CD1c-positive myeloid dendritic cell (primary cell): Measurements from ENCODE around the gene ROCK2.
"Not testable (repeated sequence)": the region's sequence is repeated elsewhere in the genome, so short reads cannot be mapped to it uniquely, and the experiment has no call there.

Source experiments
- DNase-seq: peaks from one replicate; pipeline ENCODE4 v3.0.0-alpha.2; 2016; ENCODE audit errors: extremely low spot score

ROCK2 gene

DNA sequence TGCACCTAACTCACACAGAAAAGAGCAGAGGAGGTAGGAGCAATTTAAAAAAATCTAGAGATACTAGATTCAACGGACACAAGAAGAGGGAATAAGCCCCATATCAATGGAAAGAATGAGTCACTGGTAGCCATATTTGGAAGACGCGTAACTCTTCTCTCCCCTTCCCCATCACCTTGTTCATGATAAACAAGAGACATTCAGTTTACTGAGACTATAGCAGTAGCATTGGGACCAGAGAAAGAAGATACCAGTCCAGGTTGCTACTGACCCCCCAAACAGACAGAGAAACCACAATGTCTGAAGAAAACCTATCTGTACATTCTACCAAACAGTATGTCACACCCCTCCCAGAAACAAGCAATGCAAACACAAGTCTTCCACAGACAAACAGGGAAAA lies 108.1 kb downstream of the ROCK2 start:
- DNase-seq, result no peak

DNA sequence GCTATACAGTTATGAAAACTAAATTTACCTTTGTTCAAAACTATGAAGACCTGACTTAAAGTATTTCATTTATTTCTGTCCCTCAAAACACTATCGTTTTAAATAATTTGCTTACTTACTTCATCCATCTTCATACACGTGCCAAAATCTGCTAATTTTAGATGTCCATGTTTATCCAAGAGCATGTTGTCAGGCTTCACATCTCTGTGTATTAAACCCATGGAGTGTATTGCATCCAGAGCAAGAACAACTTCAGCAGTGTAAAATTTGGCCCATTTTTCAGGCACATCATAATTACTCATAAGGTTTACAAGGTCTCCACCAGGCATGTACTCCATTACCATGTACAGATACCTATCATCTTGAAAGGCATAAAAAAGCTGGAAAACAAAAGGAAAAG lies 108.9 kb downstream of the ROCK2 start:
- DNase-seq, result no peak

DNA sequence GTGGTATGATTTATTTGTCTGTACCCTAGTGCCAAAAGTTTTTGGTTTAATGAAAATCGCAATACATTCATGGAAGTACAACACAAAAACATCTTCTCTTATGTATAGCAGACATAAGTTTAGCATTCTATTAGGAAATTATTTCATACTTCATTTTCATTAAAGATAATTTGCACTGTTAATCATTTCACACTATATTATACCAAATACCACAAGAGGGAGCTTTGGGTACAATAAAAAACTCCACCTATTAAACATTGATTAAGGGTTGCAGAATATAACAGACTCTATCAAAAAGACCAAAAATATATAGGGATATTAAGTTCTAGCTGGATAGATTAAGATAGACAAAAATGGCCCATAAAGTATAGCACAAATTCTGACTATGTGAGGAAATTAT lies 110.1 kb downstream of the ROCK2 start:
- no peak for DNase-seq

DNA sequence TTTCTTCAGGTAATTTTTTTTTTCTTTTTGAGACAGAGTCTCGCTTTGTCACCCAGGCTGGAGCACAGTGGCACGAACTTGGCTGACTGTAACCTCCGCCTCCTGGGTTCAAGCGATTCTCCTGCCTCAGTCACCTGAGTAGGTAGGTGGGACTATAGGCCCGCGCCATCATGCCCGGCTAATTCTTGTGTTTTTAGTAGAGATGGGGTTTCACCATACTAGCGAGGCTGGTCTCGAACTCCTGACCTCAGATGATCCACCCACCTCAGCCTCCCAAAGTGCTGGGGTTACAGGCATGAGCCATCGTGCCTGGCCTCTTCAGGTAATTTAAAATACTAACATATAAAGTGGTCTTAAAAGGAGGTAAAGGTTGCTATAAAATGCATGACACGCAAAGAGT lies 113.2 kb downstream of the ROCK2 start:
- DNase-seq, result not testable (repeated sequence)

DNA sequence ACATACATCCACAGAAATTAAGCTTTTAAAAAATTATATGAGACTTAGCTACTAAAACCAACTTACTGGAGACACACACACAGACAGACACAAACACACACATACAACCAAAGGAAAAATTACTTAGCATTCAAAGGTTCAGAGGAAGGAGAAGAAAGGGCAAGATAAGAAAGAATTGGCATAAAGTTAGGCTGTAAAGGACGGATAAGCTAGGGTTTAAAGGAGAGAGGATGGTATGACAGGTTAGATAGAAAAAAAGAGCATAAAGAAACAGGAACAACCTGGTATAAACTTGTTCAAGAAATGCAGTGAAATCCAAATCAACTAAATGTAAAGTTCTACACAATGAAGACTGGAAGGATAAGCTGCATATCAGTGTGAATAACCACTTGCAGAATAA lies 115.7 kb downstream of the ROCK2 start:
- no peak for DNase-seq

DNA sequence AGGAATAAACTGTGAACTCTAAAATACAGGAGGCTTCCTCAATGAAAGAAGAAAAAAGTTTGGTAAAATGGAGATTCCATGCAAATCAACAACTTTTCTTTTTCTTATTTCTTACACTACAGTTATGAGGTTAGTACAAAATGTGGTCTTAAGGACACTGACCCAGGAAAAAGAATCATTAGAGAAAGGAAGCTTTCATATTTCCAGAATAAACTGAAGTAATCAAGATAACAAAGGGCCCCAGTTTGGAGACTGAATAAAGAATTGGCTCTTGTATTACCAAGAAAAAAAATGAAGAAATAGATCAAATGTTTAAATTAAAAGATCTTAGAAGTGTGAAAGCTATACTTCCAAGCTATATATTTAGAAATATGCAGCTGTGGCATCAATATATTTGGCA lies 116.8 kb downstream of the ROCK2 start:
- no peak for DNase-seq

DNA sequence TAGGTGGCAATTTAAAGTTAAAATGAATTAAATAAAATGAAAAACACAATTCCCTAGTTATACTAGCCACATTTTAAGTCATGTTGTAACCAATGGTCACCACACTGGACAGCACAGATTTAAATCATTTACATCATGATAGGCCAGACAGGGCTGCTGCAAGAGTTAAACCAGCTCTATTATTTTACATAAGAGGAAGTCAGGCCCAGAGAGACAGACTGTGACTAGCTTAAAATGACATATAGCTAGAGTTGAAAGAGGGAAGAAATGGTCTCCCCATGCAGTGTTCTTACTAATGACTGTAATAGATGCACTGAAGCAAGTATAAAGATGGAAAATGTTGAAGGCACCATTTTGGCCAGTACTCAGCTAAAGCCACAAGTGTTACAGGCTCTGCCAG lies 119.5 kb downstream of the ROCK2 start:
- DNase-seq, result peak; percentile 8

DNA sequence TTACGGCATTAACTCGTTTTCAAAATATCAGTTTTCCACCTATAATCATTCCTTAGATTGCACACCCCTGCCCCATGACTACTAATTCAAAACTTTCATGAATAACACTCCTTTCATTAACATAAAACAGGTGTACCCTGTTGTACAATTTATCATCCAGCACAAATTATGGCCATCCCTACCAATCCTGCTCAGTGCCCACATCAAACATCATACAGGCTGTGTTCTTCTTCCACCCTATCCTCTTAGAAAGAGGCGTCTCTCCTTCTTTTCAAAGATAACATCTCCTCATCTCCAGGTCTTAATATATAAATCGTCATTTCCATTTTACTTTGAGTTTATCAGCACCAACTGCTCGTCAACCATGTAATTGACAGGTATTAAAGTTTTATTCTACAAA lies 121.6 kb downstream of the ROCK2 start:
- DNase-seq, result no peak

DNA sequence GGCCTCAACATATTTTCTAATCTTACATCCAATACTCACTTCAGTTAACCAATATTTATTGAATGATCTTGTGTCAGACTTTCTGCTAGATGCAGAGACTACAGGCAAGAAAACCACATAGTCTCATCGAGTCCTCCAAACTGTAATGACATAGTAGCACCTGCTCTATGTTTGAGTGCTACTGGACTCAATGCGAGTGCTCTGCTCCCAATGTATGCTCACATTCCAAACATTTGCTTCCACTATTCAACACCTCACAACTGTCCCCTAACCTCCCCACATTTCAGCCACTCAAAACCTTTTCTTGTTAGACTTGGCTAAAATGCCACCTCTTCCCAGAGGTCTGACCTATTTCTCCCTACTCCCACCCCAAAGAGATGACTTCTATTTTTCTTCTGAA lies 124.0 kb downstream of the ROCK2 start:
- no peak for DNase-seq

DNA sequence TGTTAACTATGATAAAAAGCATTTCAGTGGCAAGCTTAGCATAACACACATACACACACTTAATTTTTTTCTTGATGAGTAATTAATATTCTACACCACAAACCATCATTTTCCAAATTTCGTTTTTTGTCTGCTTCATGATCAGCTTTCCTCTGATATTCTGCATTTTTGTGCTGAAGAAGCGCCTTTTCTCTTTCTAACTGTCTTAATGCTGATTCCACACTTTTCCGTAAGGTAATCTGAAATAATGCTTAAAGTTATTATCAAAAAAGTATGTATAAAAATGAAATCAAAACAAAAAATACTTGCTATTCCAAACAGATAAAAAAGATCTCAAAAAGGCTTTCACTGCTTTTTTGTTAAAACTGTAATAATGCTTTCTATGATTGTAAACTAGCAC lies 129.0 kb downstream of the ROCK2 start:
- no peak for DNase-seq

DNA sequence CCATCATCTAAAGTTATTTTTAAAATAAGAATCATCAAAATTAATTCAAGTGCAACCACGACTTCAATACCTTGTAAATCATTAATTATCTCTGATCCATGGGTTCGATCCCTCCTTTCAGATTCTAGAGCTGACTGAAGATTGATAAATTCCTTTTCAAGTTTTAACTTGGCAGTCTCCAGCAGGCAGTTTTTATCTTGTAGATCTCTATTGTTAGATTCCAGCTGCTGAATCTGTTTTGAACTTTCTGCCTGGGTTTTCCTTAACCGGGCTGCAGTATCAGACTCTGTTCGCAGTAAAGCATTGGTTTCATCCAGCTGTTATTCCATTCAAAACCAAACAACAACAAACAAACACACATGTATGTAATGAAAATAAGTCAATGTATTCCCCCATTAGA lies 129.7 kb downstream of the ROCK2 start:
- no peak for DNase-seq

DNA sequence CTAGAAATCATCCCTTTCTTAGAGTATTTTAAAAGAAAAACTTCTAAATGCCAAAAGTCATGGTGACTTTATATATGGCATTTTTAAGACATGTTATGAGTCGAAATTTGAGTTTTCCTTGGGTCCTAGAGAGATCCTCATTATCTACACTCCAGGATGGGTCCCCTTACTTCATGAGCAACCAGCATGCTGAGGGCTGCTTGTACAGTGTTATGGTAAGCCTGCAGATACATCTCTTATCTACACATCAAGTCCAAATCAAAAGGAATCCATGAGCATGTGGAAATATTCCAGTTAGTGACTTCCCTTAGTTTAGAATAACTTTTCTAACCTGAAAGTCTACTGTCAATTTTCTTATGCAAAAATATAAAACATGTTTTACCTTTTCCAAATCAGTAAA lies 130.5 kb downstream of the ROCK2 start:
- DNase-seq, result no peak

DNA sequence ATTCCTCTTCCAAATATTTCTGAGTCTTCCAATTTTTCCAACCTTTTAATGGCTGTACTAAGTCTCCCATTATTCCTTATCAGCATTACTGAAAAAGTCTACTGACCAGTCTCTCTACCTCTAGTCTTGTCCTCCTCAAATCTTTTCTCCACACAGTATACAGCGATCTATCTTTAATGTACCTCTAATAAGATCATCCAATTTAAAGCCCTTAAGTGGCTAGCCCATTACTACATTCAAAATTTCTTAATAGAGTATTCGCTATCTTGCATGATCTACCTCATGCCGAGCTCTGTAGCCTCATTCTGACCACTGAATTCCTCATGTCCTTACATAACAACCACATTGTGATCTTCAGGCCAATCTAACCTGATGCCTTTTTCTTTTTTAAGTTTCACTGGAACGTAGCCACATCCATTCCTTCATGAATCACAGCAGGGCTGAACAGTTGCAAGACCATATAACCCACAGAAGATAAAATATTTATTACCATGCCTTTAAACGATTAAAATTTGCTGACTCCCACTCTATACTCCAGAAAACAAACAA lies 131.3 kb downstream of the ROCK2 start:
- no peak for DNase-seq

DNA sequence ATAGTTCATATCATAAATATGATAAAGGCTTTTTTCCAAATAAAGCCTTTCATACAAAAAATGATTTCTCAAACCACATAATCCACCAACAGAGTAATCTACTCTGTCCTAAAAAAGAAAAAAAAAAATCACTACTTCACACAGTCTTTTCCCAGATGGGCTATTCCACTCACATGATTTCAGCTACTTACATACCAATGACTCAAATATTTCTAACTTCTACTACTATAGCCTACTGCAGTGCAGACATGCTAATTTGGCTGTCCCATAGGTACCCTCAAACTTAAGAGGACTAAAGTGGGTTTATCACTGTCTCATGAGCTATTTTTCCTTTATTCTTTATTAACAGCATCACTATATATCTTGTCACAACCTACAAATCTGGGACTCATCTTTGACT lies 131.8 kb downstream of the ROCK2 start:
- DNase-seq, result no peak

DNA sequence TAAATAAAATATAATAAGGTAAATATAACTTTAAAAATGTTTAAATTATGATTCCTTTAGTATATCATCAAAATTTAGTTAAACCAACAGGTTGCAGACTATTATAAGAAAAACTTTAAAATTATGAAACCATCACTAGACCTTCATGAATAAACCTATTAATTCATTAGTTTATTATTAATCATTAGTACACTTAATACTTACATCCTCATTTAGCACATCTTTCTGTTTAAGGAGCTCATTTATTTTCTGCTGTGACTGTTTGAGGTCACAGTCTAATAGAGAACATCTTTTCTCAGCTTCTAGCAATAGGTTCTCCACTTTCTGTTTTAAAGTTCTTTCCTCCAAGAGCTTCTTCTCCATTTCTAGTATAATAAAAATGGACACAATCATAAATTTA lies 136.4 kb downstream of the ROCK2 start:
- no peak for DNase-seq

DNA sequence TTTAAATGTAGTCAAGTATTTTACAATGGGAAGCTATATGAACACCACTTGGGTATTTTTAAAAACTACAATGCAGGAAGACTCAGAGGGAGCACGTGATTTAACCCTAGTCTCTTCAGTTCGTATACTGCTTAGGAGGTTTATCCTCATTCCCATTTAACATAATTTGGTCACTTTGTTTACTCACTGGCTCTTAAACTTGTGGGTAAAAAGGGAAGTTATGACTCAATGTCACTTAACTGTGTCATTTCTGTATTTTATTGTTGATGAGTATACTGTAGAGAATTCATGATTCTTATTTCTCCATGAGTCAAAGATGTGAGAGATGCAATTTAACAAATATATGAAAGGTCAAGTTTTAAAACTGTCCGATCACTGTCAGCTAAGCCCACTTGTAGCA lies 141.0 kb downstream of the ROCK2 start:
- DNase-seq, result peak; percentile 87

DNA sequence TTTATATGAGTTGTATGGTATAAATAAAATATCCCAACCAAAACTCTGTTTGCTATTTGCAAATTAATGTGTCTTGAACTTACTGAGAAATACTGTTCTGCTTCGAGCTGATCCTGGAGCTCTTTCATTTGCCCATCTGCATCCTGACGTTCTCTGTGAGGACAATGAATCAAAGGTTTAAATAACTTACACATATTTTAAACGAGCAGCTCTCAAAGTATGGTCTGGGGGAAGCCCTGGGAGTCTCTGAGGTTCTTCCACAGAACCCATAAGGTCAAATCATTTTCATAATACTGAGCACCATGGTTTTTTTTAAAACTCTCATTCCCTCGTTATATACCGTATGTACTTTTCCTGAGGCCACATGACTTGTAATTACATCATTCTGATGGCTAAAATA lies 142.5 kb downstream of the ROCK2 start:
- DNase-seq, result no peak

DNA sequence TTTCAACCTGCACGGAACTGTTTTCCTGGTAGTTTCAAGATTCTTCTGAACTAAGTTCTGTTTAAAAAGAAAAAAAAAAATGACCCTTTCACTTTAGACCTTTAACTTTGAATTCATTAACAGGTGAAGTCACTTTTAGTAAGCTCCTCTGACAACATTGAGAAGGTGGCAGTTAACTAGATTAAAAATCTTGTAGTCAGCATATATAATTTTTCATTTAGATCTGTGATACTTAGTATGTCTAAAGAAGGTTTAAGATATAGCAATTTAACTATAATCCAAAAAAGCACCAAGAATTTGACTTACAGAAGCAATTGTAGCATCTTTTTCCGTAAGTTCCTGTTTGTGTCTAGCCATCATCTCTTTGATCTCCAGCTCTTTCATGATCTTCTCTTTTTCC lies 143.8 kb downstream of the ROCK2 start:
- DNase-seq, result no peak

DNA sequence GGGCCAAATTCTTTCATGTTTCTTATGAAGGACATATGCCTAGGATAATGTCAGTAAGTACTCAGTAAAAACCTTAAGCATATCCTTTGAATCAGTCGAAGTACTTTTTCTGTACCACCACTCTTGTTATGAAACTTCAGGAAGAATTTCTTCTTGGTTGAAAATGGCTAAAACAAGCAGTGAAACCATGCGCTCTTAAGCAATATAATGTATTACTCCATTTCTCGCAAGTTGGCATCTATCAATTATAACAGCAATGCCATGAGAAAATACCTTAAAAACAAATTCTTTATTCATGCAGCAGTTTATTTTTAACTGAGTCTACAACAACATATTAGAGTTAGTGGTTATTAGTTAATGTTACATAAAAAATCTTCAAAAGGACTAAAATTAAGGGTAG lies 148.2 kb downstream of the ROCK2 start:
- no peak for DNase-seq

DNA sequence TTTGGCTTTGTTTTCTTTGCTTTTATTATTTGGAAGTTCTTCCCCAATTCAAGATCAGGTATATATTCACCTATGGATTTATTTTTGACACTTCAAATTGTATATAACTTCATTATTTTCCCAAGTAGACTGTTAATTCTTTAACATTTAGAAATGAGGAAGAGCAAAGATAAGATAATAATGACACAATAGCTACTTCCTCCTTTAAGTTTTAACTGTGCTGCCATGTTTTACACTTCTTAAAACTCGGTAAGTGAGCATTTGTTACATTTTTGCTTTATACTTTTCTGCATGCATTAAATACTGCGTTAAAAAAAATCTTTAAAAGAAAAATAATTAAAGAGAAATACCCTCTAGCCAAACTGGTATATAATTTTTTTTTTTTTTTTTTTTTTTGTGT lies 156.7 kb downstream of the ROCK2 start:
- DNase-seq, result peak; percentile 65

DNA sequence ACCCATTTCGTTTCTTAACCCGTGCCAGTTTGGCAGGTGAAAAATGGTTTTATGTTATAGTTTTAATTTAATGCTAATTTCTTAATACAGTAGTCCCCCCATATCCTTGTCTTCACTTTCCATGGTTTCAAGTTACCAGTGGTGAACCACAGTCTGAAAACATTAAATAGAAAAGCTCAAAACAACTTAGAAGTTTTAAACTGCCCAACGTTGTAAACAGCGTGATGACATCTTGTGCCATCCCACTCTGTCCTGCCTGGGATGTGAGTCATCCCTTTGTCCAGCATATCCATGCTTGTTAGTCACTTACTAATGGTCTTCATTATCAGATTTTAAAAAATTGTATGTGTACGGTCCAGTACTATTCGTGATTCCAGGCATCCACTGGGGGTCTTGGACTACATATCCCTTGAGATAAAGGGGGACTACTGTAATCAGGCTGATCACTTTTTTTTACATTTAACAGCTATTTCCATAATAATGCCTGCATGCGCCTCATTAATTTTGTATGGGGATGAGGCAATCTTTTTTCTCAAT lies 157.3 kb downstream of the ROCK2 start:
- DNase-seq, result peak; percentile 65

DNA sequence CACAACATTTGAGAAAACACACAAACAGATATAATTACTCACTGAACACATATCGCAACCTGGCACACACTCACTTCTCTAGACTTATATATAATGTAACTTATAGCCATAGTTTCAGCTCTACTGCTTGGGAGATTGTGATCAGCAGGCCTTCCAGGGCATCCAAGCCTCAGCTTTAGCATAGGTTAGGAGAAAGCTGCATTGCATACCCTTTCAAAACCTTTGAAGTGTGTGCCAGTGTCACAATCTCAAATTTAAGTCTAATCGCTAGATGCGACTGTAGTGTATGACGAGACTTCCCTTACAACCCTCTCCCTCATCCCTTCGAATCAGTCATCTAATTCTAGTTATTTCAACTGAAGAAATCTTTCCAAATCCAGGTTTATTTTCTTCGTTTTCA lies 158.3 kb downstream of the ROCK2 start:
- no peak for DNase-seq

DNA sequence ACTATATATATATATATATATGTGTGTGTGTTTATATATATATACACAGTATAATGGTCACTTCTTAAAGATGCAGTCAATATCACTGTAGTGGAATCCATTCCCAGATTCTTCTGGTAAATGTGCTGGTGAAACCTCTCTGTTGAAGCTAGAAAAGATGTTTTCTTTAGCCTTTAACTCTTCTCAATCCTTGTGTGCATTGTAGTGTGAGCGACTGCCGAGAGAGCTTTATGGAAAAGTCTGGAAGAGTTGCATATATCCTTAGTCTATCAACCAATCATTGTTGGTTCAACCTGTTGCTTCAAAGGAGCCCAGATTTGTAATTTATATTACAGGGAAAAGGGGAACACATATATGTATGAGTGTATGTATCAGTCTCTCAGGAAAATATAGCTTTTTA lies 161.5 kb downstream of the ROCK2 start:
- DNase-seq, result no peak

DNA sequence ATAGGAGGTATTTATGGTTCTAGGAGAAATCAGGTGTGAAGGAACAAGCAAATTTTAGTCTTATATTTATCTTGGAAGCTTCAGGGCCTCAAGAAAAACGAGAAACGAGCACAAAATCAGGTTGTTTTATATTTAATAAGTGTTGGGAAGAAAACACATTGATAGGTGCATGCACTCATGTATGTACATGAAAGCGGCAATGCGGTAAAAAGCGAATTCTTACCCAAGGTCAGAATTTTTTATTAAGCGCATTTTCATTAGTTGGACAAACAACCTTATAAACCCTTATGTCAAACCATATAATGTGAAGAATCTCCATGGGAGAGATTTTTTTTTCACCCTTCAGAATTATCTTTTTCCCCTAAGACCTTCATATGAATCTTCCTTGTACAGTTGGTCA lies 163.8 kb downstream of the ROCK2 start:
- DNase-seq, result no peak

DNA sequence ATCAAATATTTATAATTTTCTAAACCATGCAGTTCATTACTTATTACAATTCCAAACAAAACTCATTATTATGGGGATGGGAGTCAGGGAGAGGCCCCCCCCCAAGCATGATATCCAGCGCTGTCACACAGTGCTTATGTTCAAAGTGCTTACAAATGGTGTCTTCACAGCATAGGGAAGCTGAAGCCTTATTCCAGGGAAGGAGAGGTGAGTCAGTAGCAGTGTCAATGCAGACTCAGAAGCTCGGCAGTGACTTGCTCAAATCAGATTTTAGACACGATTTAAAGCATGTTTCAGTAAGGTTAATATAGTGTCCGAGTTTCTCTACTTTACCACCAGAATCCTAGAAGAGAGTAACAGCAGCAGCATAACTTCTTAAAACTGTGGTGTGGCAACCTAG lies 164.5 kb downstream of the ROCK2 start:
- no peak for DNase-seq
